Renal cortical epithelial cell (primary cell): ENCODE results near the gene UBE2O. TPM values are rescaled to one million over a fixed set of nuclear protein-coding genes. Genes with fewer than 3 reads are reported as not detected.
"Not testable (repeated sequence)": the region's sequence is repeated elsewhere in the genome, so short reads cannot be mapped to it uniquely, and the experiment has no call there.

Source experiments
- DNase-seq: peaks from one replicate; pipeline ENCODE4 v3.0.0-alpha.2; 2011; ENCODE audit warnings: low read depth
- total RNA-seq: library from RNA; depleted of rRNA; stranded (reverse); fragments of >200 nt; gene quantifications from 2 replicates; pipeline ENCODE4 v1.2.3, GENCODE V29; 2014

Gene UBE2O
- total RNA-seq, 1 donor from 2014 or later = 36.8 TPM

- peak; percentile 13 for DNase-seq
Observed at GRCh38 chr17:76350463-76350862, 102.5 kb downstream of the UBE2O start.

GRCh38 chr17:76346936-76347335 lies 106.0 kb downstream of the UBE2O start:
- DNase-seq = not testable (repeated sequence)

- no peak for DNase-seq
Observed at GRCh38 chr17:76345377-76345974, 107.5 kb downstream of the UBE2O start.

- no peak for DNase-seq
Observed at GRCh38 chr17:76343106-76343505, 109.8 kb downstream of the UBE2O start.

- DNase-seq = no peak
Observed at GRCh38 chr17:76341301-76341700, 111.7 kb downstream of the UBE2O start.

Other genes starting within 250 kb of the UBE2O start
- gene RNF157, start 212.7 kb downstream of the UBE2O start, total RNA-seq = 2.1 and 3.6 TPM in 2 replicates
- 2.9 and 3.3 TPM in 2 replicates for gene UBALD2, start 187.8 kb downstream of the UBE2O start, total RNA-seq
- 1.4 and 2.8 TPM in 2 replicates for gene QRICH2, start 144.9 kb downstream of the UBE2O start, total RNA-seq
- gene PRPSAP1, start 99.2 kb downstream of the UBE2O start, total RNA-seq = 54.5 and 58.5 TPM in 2 replicates
- gene SPHK1, start 68.5 kb downstream of the UBE2O start, total RNA-seq = 16.5 and 118 TPM in 2 replicates
- gene AANAT, start 14.5 kb upstream of the UBE2O start, total RNA-seq = 0.10 TPM in 1 of 2 replicates, not detected in the other
- 30.0 and 40.1 TPM in 2 replicates for gene RHBDF2, start 48.3 kb upstream of the UBE2O start, total RNA-seq
- 10.3 and 49.8 TPM in 2 replicates for gene CYGB, start 84.6 kb upstream of the UBE2O start, total RNA-seq
- 0.94 and 5.0 TPM in 2 replicates for gene PRCD, start 86.9 kb upstream of the UBE2O start, total RNA-seq
- 3.5 and 8.0 TPM in 2 replicates for gene ST6GALNAC2, start 132.7 kb upstream of the UBE2O start, total RNA-seq
- 0.52 TPM in 1 of 2 replicates, not detected in the other for gene ST6GALNAC1, start 190.6 kb upstream of the UBE2O start, total RNA-seq